H1 (cell line): ENCODE measurements around the gene AXIN2. TPM values are rescaled to one million over a fixed set of nuclear protein-coding genes. Genes with fewer than 3 reads are reported as not detected.

Experiments
- ASH2L ChIP-seq: fragments of 200-600, 300-600 bp; sonication (generic); IDR thresholded peaks from one replicate; pipeline ENCODE4 v1.7.1; 2017; ENCODE audit warnings: low read length
- BCL11A ChIP-seq, 2 experiments: IDR thresholded peaks; one replicate each; pipeline ENCODE4 v1.6.1; 2011; ENCODE audit warnings: low read depth in 2 of 2, low read length in 2 of 2, mild to moderate bottlenecking in 2 of 2
- CBX8 ChIP-seq: fragments of 300-800, 300-1000 bp; sonication (generic); IDR thresholded peaks from 2 replicates; pipeline ENCODE4 v1.7.1; 2016; ENCODE audit warnings: low read depth, low read length, borderline replicate concordance
- CHD1 ChIP-seq: IDR thresholded peaks from 2 replicates; pipeline ENCODE4 v1.6.1; 2012; ENCODE audit warnings: low read depth, low read length, improper control_type of control experiment
- YY1 ChIP-seq: IDR thresholded peaks from 2 replicates; pipeline ENCODE4 v1.6.1; 2011; ENCODE audit warnings: low read depth, mild to moderate bottlenecking, low read length
- polyA plus RNA-seq, 7 experiments: library from polyadenylated mRNA; depleted of rRNA in 3 of 7; stranded (reverse) in 5 of 7; unstranded in 2 of 7; fragments of >200 nt in 5 of 7; fragments of 200-250 nt in 2 of 7; gene quantifications; 1 replicate in 5 of 7; 2 replicates in 1 of 7; 4 replicates in 1 of 7; pipeline versions ENCODE4 v1.2.1 to v1.2.3, GENCODE V29; 2011 to 2013; ENCODE audit warnings: missing spikeins in 2 of 7, mixed read lengths in 2 of 7
- total RNA-seq: library from RNA; stranded (reverse); fragmentation: NEBNext Ultra II Directional; extraction: Animal tissue kit (Norgen Biotek cat#: 25700); gene quantifications from 2 replicates; pipeline ENCODE4 v1.2.1, GENCODE V29; 2021

AXIN2 gene
- total and polyA plus RNA-seq, 2 of the 8 experiments (the other 6 are each of a cell fraction or from before 2014, with no cell fraction given), result 17.7 to 33.4 TPM

GRCh38 chr17:65515512-65515911 is 45.9 kb downstream of the AXIN2 start (continued):
- no peak for TF ChIP-seq CBX8
- no peak for TF ChIP-seq ASH2L
- TF ChIP-seq YY1, result no peak
- no peak for TF ChIP-seq CHD1
- no peak for TF ChIP-seq BCL11A (IDR thresholded peaks at IDR 0.05; ENCODE audit: low read depth in 2 of 2, low read length in 2 of 2)
